HG02763 (cell line): Measurements from ENCODE around the gene SELENOI.
"Not testable (repeated sequence)": the region's sequence is repeated elsewhere in the genome, so short reads cannot be mapped to it uniquely, and the experiment has no call there.

ENCODE experiments used
- ATAC-seq: cut with Tn5 transposase; IDR thresholded peaks from one replicate; pipeline ENCODE4 v1.9.1; 2021; ENCODE audit warnings: mild to moderate bottlenecking, moderate library complexity; ENCODE audit not compliant: unreplicated experiment

Gene SELENOI

GRCh38 chr2:26326514-26326913 lies 19.4 kb upstream of the SELENOI start:
- no peak for ATAC-seq

GRCh38 chr2:26327291-26328272 lies 18.4 kb upstream of the SELENOI start:
- no peak for ATAC-seq

- ATAC-seq: not testable (repeated sequence)
These were observed 16.9 kb upstream of the SELENOI start for GRCh38 chr2:26329083-26329482.

- no peak for ATAC-seq
These were observed 15.8 kb upstream of the SELENOI start for GRCh38 chr2:26330114-26330549.

- no peak for ATAC-seq
These were observed 15.3 kb upstream of the SELENOI start for GRCh38 chr2:26330604-26331003.

- not testable (repeated sequence) for ATAC-seq
These were observed 14.6 kb upstream of the SELENOI start for GRCh38 chr2:26331321-26331720.

GRCh38 chr2:26333293-26333692 lies 12.7 kb upstream of the SELENOI start:
- no peak for ATAC-seq

GRCh38 chr2:26335231-26335630 lies 10.7 kb upstream of the SELENOI start:
- ATAC-seq: no peak

GRCh38 chr2:26336719-26337118 lies 9.2 kb upstream of the SELENOI start:
- ATAC-seq: no peak

- no peak for ATAC-seq
These were observed 8.6 kb upstream of the SELENOI start for GRCh38 chr2:26337298-26337697.

GRCh38 chr2:26340831-26341230 lies 5.1 kb upstream of the SELENOI start:
- no peak for ATAC-seq

- no peak for ATAC-seq
These were observed 1.2 kb upstream of the SELENOI start for GRCh38 chr2:26344581-26345282.

- no peak for ATAC-seq
These were observed 729 bp upstream of the SELENOI start for GRCh38 chr2:26345283-26345544.

GRCh38 chr2:26346454-26347053 lies 611 bp downstream of the SELENOI start, which contains the start of gene ADGRF3:
ADGRF3 (minus strand) TSS chr2:26346789; CDS start chr2:26346234, 555 bp downstream.
- no peak for ATAC-seq

GRCh38 chr2:26347286-26347865 lies 1.4 kb downstream of the SELENOI start:
- no peak for ATAC-seq

GRCh38 chr2:26349690-26350089 lies 3.7 kb downstream of the SELENOI start:
- no peak for ATAC-seq

GRCh38 chr2:26351375-26352090 lies 5.6 kb downstream of the SELENOI start:
- no peak for ATAC-seq

- ATAC-seq: no peak
These were observed 6.9 kb downstream of the SELENOI start for GRCh38 chr2:26352892-26353291.

- ATAC-seq: not testable (repeated sequence)
These were observed 8.5 kb downstream of the SELENOI start for GRCh38 chr2:26354469-26354868.
